H9 (cell line): ENCODE results near the gene FUT6. TPM values are rescaled to one million over a fixed set of nuclear protein-coding genes. Genes with fewer than 3 reads are reported as not detected.

Experiments used
- DNase-seq: peaks from one replicate; pipeline ENCODE4 v3.0.0-alpha.2; 2017
- H2AFZ ChIP-seq: one replicate; pipeline ENCODE4 v1.6.1; 2013; ENCODE audit warnings: mild to moderate bottlenecking, low read length, control low read depth, moderate library complexity
- H2AK5ac ChIP-seq: 2 replicates; pipeline ENCODE4 v1.6.1; 2013; ENCODE audit warnings: low read length, control low read depth, mixed read lengths; ENCODE audit not compliant: insufficient read length
- H2BK120ac ChIP-seq: one replicate; pipeline ENCODE4 v1.6.1; 2013; ENCODE audit warnings: low read depth, mild to moderate bottlenecking, low read length, control low read depth, inconsistent platforms; ENCODE audit not compliant: poor library complexity, severe bottlenecking
- H2BK12ac ChIP-seq: 2 replicates; pipeline ENCODE4 v1.6.1; 2013; ENCODE audit warnings: low read length, control low read depth, mixed read lengths, low read depth; ENCODE audit not compliant: insufficient read length
- H2BK15ac ChIP-seq: 2 replicates; pipeline ENCODE4 v1.6.1; 2013; ENCODE audit warnings: low read depth, low read length, control low read depth
- H2BK20ac ChIP-seq: one replicate; pipeline ENCODE4 v1.6.1; 2013; ENCODE audit warnings: low read depth, mild to moderate bottlenecking, low read length, control low read depth, inconsistent platforms; ENCODE audit not compliant: poor library complexity, severe bottlenecking
- H2BK5ac ChIP-seq: 2 replicates; pipeline ENCODE4 v1.6.1; 2013; ENCODE audit warnings: low read length, control low read depth, mixed read lengths; ENCODE audit not compliant: insufficient read length
- H3K14ac ChIP-seq: 2 replicates; pipeline ENCODE4 v1.6.1; 2013; ENCODE audit warnings: low read length, control low read depth; ENCODE audit not compliant: insufficient read depth
- H3K18ac ChIP-seq: 2 replicates; pipeline ENCODE4 v1.6.1; 2013; ENCODE audit warnings: low read depth, mild to moderate bottlenecking, mixed read lengths, low read length, control low read depth; ENCODE audit not compliant: insufficient read length
- H3K23ac ChIP-seq: 2 replicates; pipeline ENCODE4 v1.6.1; 2013; ENCODE audit warnings: low read length, control low read depth, mixed read lengths, low read depth; ENCODE audit not compliant: insufficient read length
- H3K23me2 ChIP-seq: 2 replicates; pipeline ENCODE4 v1.6.1; 2013; ENCODE audit warnings: low read depth, mild to moderate bottlenecking, mixed read lengths, low read length, control low read depth; ENCODE audit not compliant: insufficient read length, poor library complexity, severe bottlenecking
- H3K27ac ChIP-seq: 2 replicates; pipeline ENCODE4 v1.5.1; 2013; ENCODE audit warnings: low read length, control low read depth, mixed read lengths, low read depth; ENCODE audit not compliant: insufficient read length
- H3K27me3 ChIP-seq: 2 replicates; pipeline ENCODE4 v1.6.1; 2013; ENCODE audit warnings: low read length, control low read depth, inconsistent platforms; ENCODE audit not compliant: insufficient read depth
- H3K4ac ChIP-seq: 2 replicates; pipeline ENCODE4 v1.6.1; 2013; ENCODE audit warnings: low read depth, mild to moderate bottlenecking, control low read depth, inconsistent platforms, low read length, moderate library complexity
- H3K4me1 ChIP-seq: 2 replicates; pipeline ENCODE4 v1.6.1; 2013; ENCODE audit warnings: low read length, control low read depth, inconsistent platforms; ENCODE audit not compliant: insufficient read depth
- H3K4me2 ChIP-seq: 2 replicates; pipeline ENCODE4 v1.6.1; 2013; ENCODE audit warnings: low read length, control low read depth, mixed read lengths; ENCODE audit not compliant: insufficient read length, insufficient read depth
- H3K56ac ChIP-seq: 2 replicates; pipeline ENCODE4 v1.6.1; 2013; ENCODE audit warnings: low read depth, mild to moderate bottlenecking, mixed read lengths, low read length, control low read depth; ENCODE audit not compliant: insufficient read length
- H3K79me1 ChIP-seq: 2 replicates; pipeline ENCODE4 v1.6.1; 2013; ENCODE audit warnings: low read depth, mild to moderate bottlenecking, moderate library complexity, low read length, control low read depth, inconsistent platforms; ENCODE audit not compliant: insufficient read depth, poor library complexity, severe bottlenecking
- H3K79me2 ChIP-seq: 2 replicates; pipeline ENCODE4 v1.6.1; 2013; ENCODE audit warnings: low read length, control low read depth, inconsistent platforms; ENCODE audit not compliant: insufficient read depth
- H3K9ac ChIP-seq: 2 replicates; pipeline ENCODE4 v1.6.1; 2013; ENCODE audit warnings: low read length, control low read depth, mixed read lengths; ENCODE audit not compliant: insufficient read length; ENCODE audit errors: extremely low read depth
- H3K9me3 ChIP-seq: one replicate; pipeline ENCODE4 v1.6.1; 2013; ENCODE audit warnings: low read depth, low read length, inconsistent platforms; ENCODE audit not compliant: control insufficient read depth
- H3T11ph ChIP-seq: one replicate; pipeline ENCODE4 v1.6.1; 2013; ENCODE audit warnings: mild to moderate bottlenecking, low read length, control low read depth, inconsistent platforms
- H4K20me1 ChIP-seq: one replicate; pipeline ENCODE4 v1.6.1; 2013; ENCODE audit not compliant: control insufficient read depth, insufficient read length, insufficient read depth
- H4K5ac ChIP-seq: 2 replicates; pipeline ENCODE4 v1.6.1; 2013; ENCODE audit warnings: low read depth, mild to moderate bottlenecking, mixed read lengths, low read length, control low read depth; ENCODE audit not compliant: insufficient read length
- H4K8ac ChIP-seq: replicated peaks from 2 replicates; pipeline ENCODE4 v1.6.1; 2013; ENCODE audit warnings: low read length, control low read depth, mixed read lengths, low read depth; ENCODE audit not compliant: insufficient read length
- H4K91ac ChIP-seq: 2 replicates; pipeline ENCODE4 v1.6.1; 2013; ENCODE audit warnings: low read depth, mild to moderate bottlenecking, moderate library complexity, mixed read lengths, low read length, control low read depth; ENCODE audit not compliant: insufficient read length
- H3K27ac Mint-ChIP-seq, 3 experiments: 2 replicates in 2 of 3; 3 replicates in 1 of 3; pipeline ENCODE4 v1.8.0; 2020 to 2021; ENCODE audit warnings: mixed read lengths in 3 of 3, mild to moderate bottlenecking in 1 of 3, moderate library complexity in 1 of 3
- H3K27me3 Mint-ChIP-seq: 2 replicates; pipeline ENCODE4 v1.8.0; 2021; ENCODE audit warnings: low read depth, mild to moderate bottlenecking, moderate library complexity, mixed read lengths
- H3K36me3 Mint-ChIP-seq, 3 experiments: 2 replicates in 2 of 3; 3 replicates in 1 of 3; pipeline ENCODE4 v1.8.0; 2020 to 2021; ENCODE audit warnings: low read depth in 3 of 3, mixed read lengths in 3 of 3; ENCODE audit not compliant: insufficient read depth in 1 of 3
- H3K4me1 Mint-ChIP-seq, 2 experiments: 2 replicates each; pipeline ENCODE4 v1.8.0; 2020; ENCODE audit warnings: mixed read lengths in 2 of 2
- H3K4me3 Mint-ChIP-seq, 2 experiments: 2 replicates in 1 of 2; 3 replicates in 1 of 2; pipeline ENCODE4 v1.8.0; 2020 to 2021; ENCODE audit warnings: mild to moderate bottlenecking in 2 of 2, mixed read lengths in 2 of 2, moderate library complexity in 1 of 2
- H3K9me3 Mint-ChIP-seq, 2 experiments: 2 replicates in 1 of 2; 3 replicates in 1 of 2; pipeline ENCODE4 v1.8.0; 2020; ENCODE audit warnings: mild to moderate bottlenecking in 2 of 2, mixed read lengths in 2 of 2, moderate library complexity in 1 of 2
- CTCF ChIP-seq: fragments of 200-600 bp; sonication (generic); conservative IDR thresholded peaks from 3 replicates; pipeline ENCODE4 v1.8.0; 2021; ENCODE audit warnings: antibody characterized with exemption, mild to moderate bottlenecking
- WGBS: extraction: QIAGEN DNeasy Blood & Tissue Kit; methylation state at CpG from one replicate; pipeline ENCODE4 v1.1.7; 2013; ENCODE audit warnings: missing lambda C conversion rate, low lambda C conversion rate, mixed read lengths; ENCODE audit not compliant: insufficient read length; ENCODE audit errors: extremely low coverage; 5-methylcytosine and 5-hydroxymethylcytosine counted together
- total RNA-seq: library from RNA; stranded (reverse); gene quantifications from 2 replicates; pipeline ENCODE4 v1.2.1, GENCODE V29; 2021

The FUT6 gene
- total RNA-seq, 1 experiment from 2014 or later = 0.13 TPM

- no CpG with 5 or more reads among the region's 7 CpGs for WGBS
- DNase-seq = no peak
- no peaks in the 10 kb centered on the region for H3K9me3 ChIP-seq
These were observed 44.1 kb downstream of the FUT6 start for GRCh38 chr19:5795382-5795919.

More at GRCh38 chr19:5795382-5795919, 44.1 kb downstream of the FUT6 start:
- H3K27me3 Mint-ChIP-seq = peaks cover 11% of the 10 kb centered on the region
- Histone ChIP-seq H3K23ac (no peak overlapping the region), H3K4me1 (no peaks in the 10 kb centered on the region), H3K4me2 (no peak overlapping the region), H3K18ac (no peak overlapping the region), H3K23me2 (no peaks in the 10 kb centered on the region), H2BK5ac (no peak overlapping the region), H3K27me3 (no peaks in the 10 kb centered on the region), H3K27ac (no peak overlapping the region), H2AFZ (no peak overlapping the region), H4K5ac (no peak overlapping the region), H3K79me1 (no peaks in the 10 kb centered on the region), H2AK5ac (no peak overlapping the region), H3K14ac (no peak overlapping the region), H3K9ac (no peak overlapping the region), H2BK20ac (no peak overlapping the region), H4K20me1 (no peaks in the 10 kb centered on the region), H2BK120ac (no peak overlapping the region), H3T11ph (no peak overlapping the region), H3K4ac (no peak overlapping the region), H2BK12ac (no peak overlapping the region), H4K91ac (no peak overlapping the region), H4K8ac (no peak overlapping the region), H2BK15ac (no peak overlapping the region), H3K79me2 (no peaks in the 10 kb centered on the region), H3K56ac (no peak overlapping the region)
- H3K4me3 Mint-ChIP-seq = no peak overlapping the region
- peaks cover under 1% of the 10 kb centered on the region in 3 experiments; a peak in 5 of 7 replicates for H3K36me3 Mint-ChIP-seq
- H3K27ac Mint-ChIP-seq = no peak overlapping the region
- no peaks in the 10 kb centered on the region; a peak in 1 of 5 replicates for H3K9me3 Mint-ChIP-seq
- 0 out of 4 replicates have a peak, but pooled peaks cover 0 to 3% of the 10 kb centered on the region in 2 experiments for H3K4me1 Mint-ChIP-seq
- no peak for TF ChIP-seq CTCF
